SIG-M5 treated with dmso at 0.1 percent for 504 hours (cell line): ENCODE data around the gene FAM89B.
A peak's percentile ranks its signal among the peaks of the same experiment; 100 is the strongest.

ENCODE experiments used
- DNase-seq: peaks from one replicate; lab custom pipeline; 2025; ENCODE audit not compliant: unreplicated experiment; lab: John Stamatoyannopoulos, UW

Gene FAM89B

DNA sequence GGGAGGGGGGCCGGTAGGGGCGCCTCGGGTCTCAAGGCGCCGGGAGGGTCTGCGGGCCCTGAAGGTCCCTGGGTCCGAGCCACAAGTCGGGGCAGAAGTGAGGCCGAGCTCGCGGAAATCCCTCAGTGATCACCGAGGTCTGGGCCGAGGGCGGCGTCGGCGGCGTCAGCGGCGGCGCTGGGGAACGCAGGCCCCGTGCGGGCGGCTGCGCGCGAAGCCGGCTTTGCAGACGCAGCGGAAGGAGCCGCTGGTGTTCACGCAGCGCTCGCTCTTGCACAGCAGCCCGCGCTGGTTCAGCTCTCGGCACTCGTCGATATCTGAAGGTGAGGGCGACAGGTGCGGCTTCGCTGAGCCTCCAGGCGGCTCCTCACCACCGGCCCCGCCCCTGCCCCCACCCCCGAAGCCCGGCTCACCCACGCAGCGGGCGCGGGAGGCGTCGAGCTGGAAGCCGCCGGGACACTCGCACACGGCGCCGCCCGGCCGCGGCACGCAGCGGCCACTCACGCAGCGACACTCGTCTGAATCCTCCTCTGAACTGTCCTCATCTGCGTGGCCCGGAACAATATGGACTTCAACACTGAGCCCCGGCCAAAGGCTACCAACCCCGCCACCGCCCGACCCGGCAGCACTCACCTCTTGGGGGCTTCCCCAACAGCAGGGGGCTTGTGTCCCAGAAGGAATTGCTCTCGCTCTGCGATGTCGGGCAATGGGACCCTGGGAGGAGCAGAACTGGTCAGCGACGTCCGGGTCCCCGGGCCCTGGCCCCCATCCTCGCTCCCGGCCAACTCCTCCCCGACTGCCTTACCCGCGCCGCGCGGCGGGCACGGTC is 33.2 kb upstream of the FAM89B start:
- no peak for DNase-seq

DNA sequence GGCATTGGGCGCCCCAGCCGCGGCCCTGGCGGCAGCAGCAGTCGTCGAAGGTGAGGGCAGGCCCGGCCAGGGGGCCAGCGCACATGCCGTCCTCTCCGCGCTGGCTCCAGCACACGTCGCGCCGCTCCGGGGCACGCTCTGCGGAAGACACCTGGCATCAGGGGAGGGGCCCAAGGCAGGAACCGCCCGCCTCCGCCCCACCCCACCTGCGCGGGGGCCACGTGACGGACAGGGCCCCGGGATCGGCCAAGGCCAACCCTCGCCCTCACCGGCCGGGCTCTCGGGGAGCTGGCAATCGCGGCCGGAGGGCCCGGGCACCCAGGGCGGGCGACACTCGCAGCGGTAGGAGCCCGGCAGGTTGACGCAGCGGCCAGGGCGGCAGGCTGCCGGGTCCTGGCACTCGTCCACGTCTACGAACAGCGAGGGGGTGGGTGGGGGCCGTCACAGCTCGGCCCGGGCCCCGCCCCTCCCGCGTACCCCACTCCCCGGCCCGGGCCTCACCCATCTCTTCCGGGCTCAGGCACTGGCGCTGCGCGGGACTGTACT is 32.5 kb upstream of the FAM89B start:
- DNase-seq, result no peak

DNA sequence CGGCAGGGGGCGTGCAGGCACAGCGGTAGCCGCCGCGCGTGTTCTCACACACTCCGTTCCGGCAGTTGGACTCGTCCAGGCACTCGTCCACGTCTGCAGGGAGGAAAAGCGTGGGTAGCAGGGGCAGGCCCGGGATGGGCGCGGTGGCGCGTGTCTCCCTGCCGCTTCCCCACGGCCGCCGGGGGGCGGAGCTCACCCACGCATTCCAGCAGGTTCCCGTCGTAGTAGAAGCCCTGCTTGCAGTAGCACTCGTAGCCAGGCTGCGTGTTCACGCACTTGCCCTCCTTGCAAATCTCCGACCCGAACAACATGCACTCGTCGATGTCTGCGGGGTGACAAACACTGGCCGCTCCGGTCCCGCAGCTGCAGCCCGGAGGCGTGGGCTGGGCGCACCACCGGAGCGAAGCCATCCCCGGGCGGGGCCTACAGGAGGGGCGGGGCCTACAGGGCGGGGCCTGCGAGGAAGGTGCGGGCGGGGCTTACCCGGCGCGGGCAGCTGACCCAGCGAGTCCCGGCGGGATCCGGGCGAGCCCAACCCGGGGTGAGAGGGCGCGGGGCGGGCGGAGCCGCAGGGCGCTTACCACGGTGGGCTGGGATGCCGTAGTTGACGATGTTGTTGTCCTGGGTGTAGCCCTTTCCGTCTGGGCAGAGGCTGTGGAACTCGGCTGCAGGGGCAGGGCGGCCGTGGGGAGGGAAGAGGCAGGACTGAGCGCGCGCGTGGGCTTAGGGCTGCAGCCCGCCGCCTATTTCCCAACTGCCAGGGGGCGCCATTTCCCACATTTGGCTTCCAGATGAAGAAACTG is 31.8 kb upstream of the FAM89B start:
- DNase-seq, result peak; percentile 85

GRCh38 chr11:65541093-65541982 is 31.0 kb upstream of the FAM89B start:
- DNase-seq, result peak; percentile 24

DNA sequence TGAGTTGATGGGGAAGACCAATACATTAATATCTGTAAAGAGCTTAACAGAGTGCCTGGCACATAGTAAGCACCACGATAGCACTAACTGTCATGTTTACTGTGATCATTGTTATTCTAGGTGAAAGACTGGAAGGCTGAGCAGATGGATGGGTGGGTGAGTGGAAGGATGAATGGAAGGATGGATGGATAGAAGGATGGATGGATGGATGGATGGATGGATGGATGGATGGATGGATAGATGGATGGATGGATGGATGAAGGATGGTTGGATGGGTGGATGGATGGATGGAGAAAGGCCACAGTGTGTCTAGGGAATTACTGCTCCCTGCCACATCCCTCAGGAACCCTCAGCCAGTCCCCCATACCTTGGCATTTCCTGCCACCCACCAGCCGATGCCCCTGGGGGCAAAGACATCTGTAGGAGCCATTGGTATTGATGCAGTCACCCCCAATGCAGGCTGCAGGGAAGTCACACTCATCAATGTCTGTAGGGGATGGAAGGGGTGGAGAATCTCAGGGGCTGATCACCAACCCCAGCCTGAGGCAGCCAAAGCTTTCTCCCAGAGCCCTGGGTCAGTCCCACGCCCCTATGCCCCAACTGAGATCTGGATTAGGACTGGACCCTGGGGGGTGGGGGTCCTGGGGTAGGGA is 29.5 kb upstream of the FAM89B start:
- no peak for DNase-seq

DNA sequence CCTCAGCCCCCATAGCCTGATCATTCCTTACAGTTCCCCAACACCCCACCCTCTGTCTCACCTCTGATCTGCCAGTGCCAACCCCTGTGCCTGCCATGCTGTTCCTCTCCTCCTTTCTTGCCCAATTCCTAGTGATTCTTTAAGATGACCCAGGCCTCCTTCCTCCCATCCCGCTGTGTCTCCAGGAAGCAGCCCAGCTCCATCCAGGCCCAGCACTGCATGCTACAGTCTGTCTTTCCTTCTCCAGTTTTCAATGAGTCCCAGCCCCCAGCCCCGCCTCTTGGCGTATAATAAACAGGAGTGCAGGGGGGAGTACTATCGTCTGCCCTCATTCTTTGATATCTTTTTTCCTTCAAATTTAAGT is 26.5 kb upstream of the FAM89B start:
- DNase-seq, result no peak

- peak; percentile 78 for DNase-seq
Observed at GRCh38 chr11:65546217-65546958, 25.9 kb upstream of the FAM89B start.

GRCh38 chr11:65547446-65548125 is 24.8 kb upstream of the FAM89B start:
- no peak for DNase-seq

- DNase-seq, result no peak
Observed at GRCh38 chr11:65548395-65548794, 23.9 kb upstream of the FAM89B start.

- DNase-seq, result no peak
Observed at GRCh38 chr11:65549096-65549495, 23.2 kb upstream of the FAM89B start.

DNA sequence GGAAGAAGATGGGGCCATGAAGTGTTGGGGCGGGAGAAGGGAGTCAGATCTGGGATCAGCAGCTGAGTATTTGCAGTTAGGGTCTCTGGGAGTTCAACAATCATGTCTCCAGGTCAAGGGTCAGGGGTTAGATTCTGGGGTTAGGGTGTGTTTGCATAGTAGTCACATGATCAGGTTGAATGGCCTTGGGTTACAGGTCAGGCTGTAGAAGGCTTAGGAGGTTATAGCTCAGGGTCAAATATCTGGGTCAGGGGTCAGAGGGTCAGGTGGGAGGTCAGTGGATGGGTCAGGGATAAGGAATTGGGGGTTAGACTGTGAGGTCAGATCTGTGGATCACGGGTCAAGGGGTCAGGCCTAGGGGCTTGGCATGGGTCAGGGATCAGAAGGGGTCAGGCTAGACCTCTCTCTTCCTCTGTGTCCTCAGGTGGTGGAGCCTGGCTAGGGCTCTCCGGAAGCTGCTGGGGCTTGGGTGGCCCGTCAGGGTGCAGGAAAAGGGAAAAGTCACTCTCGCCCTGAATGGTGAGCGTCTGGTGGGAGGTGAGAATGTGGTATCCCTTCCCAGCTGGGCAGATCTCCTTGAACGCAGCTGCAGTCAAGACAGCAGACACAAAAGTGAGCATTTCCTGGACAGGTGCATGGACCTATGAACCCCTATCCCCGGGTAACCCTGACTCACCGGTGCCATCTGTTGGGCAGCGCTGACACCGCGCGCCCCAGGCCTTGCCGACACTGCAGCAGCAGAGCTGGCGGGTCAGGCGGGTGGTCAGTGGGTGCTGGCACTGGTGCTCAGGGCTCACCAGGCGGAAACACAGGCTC is 20.6 kb upstream of the FAM89B start:
- peak; percentile 60 for DNase-seq

GRCh38 chr11:65552388-65552951 is 19.9 kb upstream of the FAM89B start:
- no peak for DNase-seq

DNA sequence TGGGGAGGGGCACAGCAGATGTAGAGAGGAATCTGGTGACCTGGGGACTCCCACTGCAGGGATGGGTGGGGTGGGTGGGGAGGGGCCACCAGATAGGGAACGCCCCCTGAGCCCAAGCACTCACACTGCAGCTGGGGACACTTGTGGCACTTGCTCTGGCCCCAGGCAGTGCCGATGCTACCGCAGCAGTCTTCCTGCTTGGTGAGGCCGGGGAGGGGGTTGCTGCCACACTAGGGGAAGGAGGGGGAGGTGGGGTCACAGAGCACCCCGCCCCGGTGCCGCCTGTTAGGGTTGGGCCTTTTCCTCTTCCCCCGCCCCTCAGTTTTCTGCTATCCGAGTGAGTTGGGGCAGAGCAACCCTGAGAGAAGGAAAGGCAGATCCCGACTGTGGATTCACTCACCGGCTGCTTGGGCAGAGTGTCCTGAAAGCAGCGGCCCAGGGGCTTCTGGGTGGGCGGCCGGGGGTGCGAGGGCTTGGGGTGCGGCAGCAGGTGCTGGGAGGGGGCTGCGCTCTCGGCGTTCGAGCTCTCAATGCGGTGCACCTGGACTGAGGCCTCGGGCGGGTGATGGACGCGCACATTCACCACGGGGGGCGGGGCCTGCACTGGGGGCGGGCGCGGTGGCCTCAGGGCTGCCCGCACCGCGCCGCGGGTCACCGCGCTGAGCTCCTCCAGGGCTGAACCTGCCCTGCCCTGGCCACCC is 18.9 kb upstream of the FAM89B start:
- DNase-seq, result peak; percentile 26

- no peak for DNase-seq
Observed at GRCh38 chr11:65554057-65554818, 18.1 kb upstream of the FAM89B start.

GRCh38 chr11:65554842-65555430 is 17.4 kb upstream of the FAM89B start:
- no peak for DNase-seq

GRCh38 chr11:65555693-65556231 is 16.6 kb upstream of the FAM89B start:
- no peak for DNase-seq
